K562 (cell line): ENCODE measurements around the gene ENO2. TPM values are rescaled to one million over a fixed set of nuclear protein-coding genes. Genes with fewer than 3 reads are reported as not detected.
A peak's percentile ranks its signal among the peaks of the same experiment; 100 is the strongest.

Source experiments
- BRD9 ChIP-seq: fragments of 450-650 bp; IDR thresholded peaks from 2 replicates; pipeline ENCODE4 v1.6.1; 2018; ENCODE audit warnings: low read depth; ENCODE audit not compliant: partially characterized antibody
- CC2D1A ChIP-seq: fragments of 450-650 bp; IDR thresholded peaks from 2 replicates; pipeline ENCODE4 v1.6.1; 2017; ENCODE audit warnings: mild to moderate bottlenecking
- CCNT2 ChIP-seq: IDR thresholded peaks from 2 replicates; pipeline ENCODE4 v1.6.1; 2011; ENCODE audit warnings: borderline replicate concordance, low read depth, mild to moderate bottlenecking, moderate library complexity, mixed read lengths, low read length; ENCODE audit not compliant: insufficient read length; ENCODE audit errors: extremely low read depth
- ELF1 ChIP-seq: fragments of 200-800 bp; sonication (Bioruptor generic); IDR thresholded peaks from 2 replicates; pipeline ENCODE4 v1.6.1; 2016; ENCODE audit warnings: missing genetic modification characterization, missing compliant biosample characterization
- GTF3C2 ChIP-seq: IDR thresholded peaks from 3 replicates; pipeline ENCODE4 v1.6.1; 2011; ENCODE audit warnings: borderline replicate concordance, mild to moderate bottlenecking, moderate library complexity; ENCODE audit not compliant: insufficient read length; ENCODE audit errors: extremely low read depth
- LCOR ChIP-seq: sonication (generic); formaldehyde crosslinking; IDR thresholded peaks from 2 replicates; pipeline ENCODE4 v1.8.0; 2022; ENCODE audit warnings: mild to moderate bottlenecking, missing genetic modification reagents
- MTA1 ChIP-seq: fragments of 450-650 bp; IDR thresholded peaks from 2 replicates; pipeline ENCODE4 v1.6.1; 2017; ENCODE audit warnings: borderline replicate concordance
- POLR3G ChIP-seq: IDR thresholded peaks from 2 replicates; pipeline ENCODE4 v1.6.1; 2011; ENCODE audit not compliant: insufficient read length, insufficient replicate concordance; ENCODE audit errors: extremely low read depth
- RAD51 ChIP-seq: fragments of 450-650 bp; IDR thresholded peaks from 2 replicates; pipeline ENCODE4 v1.7.1; 2016; ENCODE audit warnings: low read depth, mild to moderate bottlenecking, borderline replicate concordance
- SMARCC2 ChIP-seq: fragments of 450-650 bp; IDR thresholded peaks from 2 replicates; pipeline ENCODE4 v1.6.1; 2017; ENCODE audit warnings: antibody characterized with exemption, moderate library complexity, mild to moderate bottlenecking, low read depth
- SREBF1 ChIP-seq: fragments of 150-350 bp; IDR thresholded peaks from 2 replicates; pipeline ENCODE4 v1.6.1; 2014; ENCODE audit warnings: antibody characterized with exemption, low read depth, low read length, borderline replicate concordance
- SUPT5H ChIP-seq: fragments of 450-650 bp; IDR thresholded peaks from 2 replicates; pipeline ENCODE4 v1.6.1; 2016
- ZNF263 ChIP-seq: sonication (generic); formaldehyde crosslinking; IDR thresholded peaks from 2 replicates; pipeline ENCODE4 v1.8.0; 2022; ENCODE audit warnings: mild to moderate bottlenecking, missing genetic modification reagents, borderline replicate concordance
- ZNF717 ChIP-seq: fragments of 250-450 bp; sonication (Bioruptor Pico); IDR thresholded peaks from 2 replicates; pipeline ENCODE4 v1.5.0; 2021
- ZNF764 ChIP-seq: fragments of 250-450 bp; sonication (Bioruptor Pico); IDR thresholded peaks from 2 replicates; pipeline ENCODE4 v1.4.0; 2020; ENCODE audit warnings: low read depth, mild to moderate bottlenecking, moderate library complexity
- ZNF830 ChIP-seq: fragments of 250-450 bp; sonication (Bioruptor Pico); IDR thresholded peaks from 2 replicates; pipeline ENCODE4 v1.5.0; 2021; ENCODE audit warnings: mild to moderate bottlenecking
- polyA plus RNA-seq, 8 experiments: library from polyadenylated mRNA; depleted of rRNA in 4 of 8; stranded (reverse) in 5 of 8; unstranded in 3 of 8; fragments of >200 nt; fragmentation: Nextera tagmentation in 2 of 8; fragmentation: Illumina TruSeq in 1 of 8; extraction: Ambion mirVana in 2 of 8; extraction: Trizol in 1 of 8; gene quantifications; 2 replicates each; pipeline versions ENCODE4 v1.2.1 to v1.2.3, GENCODE V29; 2011 to 2014; ENCODE audit warnings: inconsistent platforms in 1 of 8, missing spikeins in 1 of 8
- total RNA-seq, 7 experiments: library from RNA; depleted of rRNA in 6 of 7; stranded (reverse); fragments of >200 nt in 6 of 7; fragmentation: Illumina TruSeq in 2 of 7; extraction: Trizol in 2 of 7; gene quantifications; 2 replicates each; pipeline versions ENCODE4 v1.2.1 to v1.2.3, GENCODE V29; 2011 to 2021; ENCODE audit warnings: low replicate concordance in 1 of 7
- TF ChIP-seq, protein P1 (sequence below): sonication (generic); formaldehyde crosslinking; IDR thresholded peaks from 2 replicates; pipeline ENCODE4 v1.8.1; 2023; ENCODE audit warnings: mild to moderate bottlenecking, missing genetic modification reagents
- TF ChIP-seq, protein P2 (sequence below), 2 experiments: fragments of 450-650 bp; conservative IDR thresholded peaks; 2 replicates each; pipeline ENCODE4 v1.6.1; 2017; ENCODE audit warnings: mild to moderate bottlenecking in 2 of 2, moderate library complexity in 2 of 2
- TF ChIP-seq, protein P3 (sequence below): fragments of 250-450 bp; sonication (Bioruptor Pico); IDR thresholded peaks from 2 replicates; pipeline ENCODE4 v1.6.1; 2021; ENCODE audit warnings: mild to moderate bottlenecking

ENO2 gene
- total and polyA plus RNA-seq, 9 of the 15 experiments (the other 6 are each of a cell fraction or from before 2014, with no cell fraction given): 10.9 to 43.3 (median 21.0) TPM

DNA sequence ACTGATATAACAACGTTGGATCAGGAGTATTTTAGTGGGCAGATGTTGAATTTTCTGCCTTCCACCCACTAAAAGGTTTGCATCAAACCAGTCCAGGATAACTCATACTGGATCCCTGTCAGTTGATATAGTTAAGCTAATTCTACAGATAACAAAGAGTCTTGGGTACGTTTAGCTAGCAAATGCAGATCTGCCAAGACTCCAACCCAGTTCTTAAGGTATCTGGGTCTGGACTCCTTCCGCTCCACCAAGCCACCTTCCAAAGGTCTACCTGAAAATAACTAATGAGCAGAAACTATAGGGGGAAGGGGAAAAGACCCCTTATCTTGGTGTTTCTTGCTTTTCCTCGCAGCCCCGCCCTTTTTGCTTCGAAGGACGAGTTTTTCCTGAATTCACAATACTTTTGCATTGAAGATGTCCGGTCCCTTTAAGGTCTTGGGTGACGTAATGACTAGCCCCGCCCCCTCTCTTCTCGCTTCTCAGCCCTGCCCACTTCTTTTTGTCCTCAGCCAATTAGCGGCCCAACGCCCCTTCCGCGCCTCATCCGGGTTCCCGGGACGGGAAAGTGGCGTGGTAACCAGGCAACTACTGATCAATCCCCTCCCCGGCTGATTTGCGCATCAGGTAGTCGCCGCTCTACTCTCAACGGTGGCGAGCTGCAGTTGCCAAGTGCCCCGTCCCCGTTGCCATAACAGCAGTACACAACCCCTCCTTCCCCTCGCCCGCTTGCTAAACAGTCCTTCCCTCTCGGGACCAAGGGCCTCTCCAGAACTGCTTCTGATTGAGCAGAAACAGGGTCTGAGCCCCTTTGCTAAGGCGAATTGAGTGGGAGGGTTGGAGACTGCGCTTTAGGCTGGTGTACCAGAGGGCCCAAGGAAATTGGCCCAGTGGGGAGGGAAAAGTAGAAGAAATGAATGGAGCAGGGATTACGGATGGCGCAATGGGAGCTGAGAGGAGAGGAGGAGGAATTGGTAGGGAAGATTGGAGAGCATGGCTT, 9.8 kb upstream of the ENO2 start, which contains the start of gene LRRC23 (continued):
- TF ChIP-seq, protein P1, sequence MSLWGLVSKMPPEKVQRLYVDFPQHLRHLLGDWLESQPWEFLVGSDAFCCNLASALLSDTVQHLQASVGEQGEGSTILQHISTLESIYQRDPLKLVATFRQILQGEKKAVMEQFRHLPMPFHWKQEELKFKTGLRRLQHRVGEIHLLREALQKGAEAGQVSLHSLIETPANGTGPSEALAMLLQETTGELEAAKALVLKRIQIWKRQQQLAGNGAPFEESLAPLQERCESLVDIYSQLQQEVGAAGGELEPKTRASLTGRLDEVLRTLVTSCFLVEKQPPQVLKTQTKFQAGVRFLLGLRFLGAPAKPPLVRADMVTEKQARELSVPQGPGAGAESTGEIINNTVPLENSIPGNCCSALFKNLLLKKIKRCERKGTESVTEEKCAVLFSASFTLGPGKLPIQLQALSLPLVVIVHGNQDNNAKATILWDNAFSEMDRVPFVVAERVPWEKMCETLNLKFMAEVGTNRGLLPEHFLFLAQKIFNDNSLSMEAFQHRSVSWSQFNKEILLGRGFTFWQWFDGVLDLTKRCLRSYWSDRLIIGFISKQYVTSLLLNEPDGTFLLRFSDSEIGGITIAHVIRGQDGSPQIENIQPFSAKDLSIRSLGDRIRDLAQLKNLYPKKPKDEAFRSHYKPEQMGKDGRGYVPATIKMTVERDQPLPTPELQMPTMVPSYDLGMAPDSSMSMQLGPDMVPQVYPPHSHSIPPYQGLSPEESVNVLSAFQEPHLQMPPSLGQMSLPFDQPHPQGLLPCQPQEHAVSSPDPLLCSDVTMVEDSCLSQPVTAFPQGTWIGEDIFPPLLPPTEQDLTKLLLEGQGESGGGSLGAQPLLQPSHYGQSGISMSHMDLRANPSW (CRISPR knock-in tag): no peak
- TF ChIP-seq SMARCC2: no peak
- TF ChIP-seq GTF3C2: no peak
- TF ChIP-seq ELF1 (tag): peak; percentile 47; the same call in 1 of the 2 replicates
- TF ChIP-seq, protein P2, sequence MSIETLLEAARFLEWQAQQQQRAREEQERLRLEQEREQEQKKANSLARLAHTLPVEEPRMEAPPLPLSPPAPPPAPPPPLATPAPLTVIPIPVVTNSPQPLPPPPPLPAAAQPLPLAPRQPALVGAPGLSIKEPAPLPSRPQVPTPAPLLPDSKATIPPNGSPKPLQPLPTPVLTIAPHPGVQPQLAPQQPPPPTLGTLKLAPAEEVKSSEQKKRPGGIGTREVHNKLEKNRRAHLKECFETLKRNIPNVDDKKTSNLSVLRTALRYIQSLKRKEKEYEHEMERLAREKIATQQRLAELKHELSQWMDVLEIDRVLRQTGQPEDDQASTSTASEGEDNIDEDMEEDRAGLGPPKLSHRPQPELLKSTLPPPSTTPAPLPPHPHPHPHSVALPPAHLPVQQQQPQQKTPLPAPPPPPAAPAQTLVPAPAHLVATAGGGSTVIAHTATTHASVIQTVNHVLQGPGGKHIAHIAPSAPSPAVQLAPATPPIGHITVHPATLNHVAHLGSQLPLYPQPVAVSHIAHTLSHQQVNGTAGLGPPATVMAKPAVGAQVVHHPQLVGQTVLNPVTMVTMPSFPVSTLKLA (conservative IDR thresholded peaks at IDR 0.05): no peak
- TF ChIP-seq CCNT2: no peak
- TF ChIP-seq, protein P3, sequence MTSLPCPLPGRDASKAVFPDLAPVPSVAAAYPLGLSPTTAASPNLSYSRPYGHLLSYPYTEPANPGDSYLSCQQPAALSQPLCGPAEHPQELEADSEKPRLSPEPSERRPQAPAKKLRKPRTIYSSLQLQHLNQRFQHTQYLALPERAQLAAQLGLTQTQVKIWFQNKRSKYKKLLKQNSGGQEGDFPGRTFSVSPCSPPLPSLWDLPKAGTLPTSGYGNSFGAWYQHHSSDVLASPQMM (CRISPR knock-in tag): no peak
- no peak for TF ChIP-seq CC2D1A
- TF ChIP-seq SREBF1: no peak
- no peak for TF ChIP-seq POLR3G
- no peak for TF ChIP-seq ZNF764
- no peak for TF ChIP-seq ZNF717 (CRISPR knock-in tag)
- TF ChIP-seq MTA1: no peak
- no peak for TF ChIP-seq ZNF263 (CRISPR knock-in tag)
- 0 out of 2 replicates have a peak, but pooled peaks have one; percentile 54 for TF ChIP-seq SUPT5H
- no peak for TF ChIP-seq RAD51
- TF ChIP-seq ZNF830: no peak
- TF ChIP-seq LCOR: no peak
- no peak for TF ChIP-seq BRD9
